HCT116 (cell line): ENCODE measurements around the gene ANKHD1. TPM values are rescaled to one million over a fixed set of nuclear protein-coding genes. Genes with fewer than 3 reads are reported as not detected.

Source experiments
- ATAC-seq: fragments of 200-7000 bp; cut with Tn5 transposase; 2 replicates; pipeline ENCODE4 v1.9.1; 2020; ENCODE audit warnings: mild to moderate bottlenecking, moderate library complexity
- BruUV-seq: library from RNA; stranded (reverse); fragments of 400-500 nt; replicated peaks from 2 replicates; lab custom pipeline; 2021; lab: Mats Ljungman, UMichigan
- CTCF ChIA-PET: fragments of 300-600 bp; sonication (Branson Sonifier 250); formaldehyde crosslinking; loops from one replicate; lab custom pipeline; 2021; ENCODE audit warnings: antibody characterized with exemption; lab: Charles Lee
- POLR2A ChIA-PET: fragments of 300-600, 350-600 bp; sonication (Branson Sonifier 250); formaldehyde crosslinking; loops from one replicate; lab custom pipeline; 2021; ENCODE audit warnings: antibody characterized with exemption; lab: Charles Lee
- RAD21 ChIA-PET, 2 experiments: fragments of 300-600 bp; sonication (Branson Sonifier 250); formaldehyde crosslinking; loops; one replicate each; lab custom pipeline; 2023; ENCODE audit warnings: low total read pairs in 2 of 2; ENCODE audit not compliant: uncharacterized antibody in 2 of 2, unreplicated experiment in 2 of 2, low non-redundant PET in 1 of 2; lab: Charles Lee
- DNase-seq: peaks from one replicate; pipeline ENCODE4 v3.0.0-alpha.2; 2010; ENCODE audit warnings: low read depth, low spot score
- H2AFZ ChIP-seq: fragments of 200-600 bp; shearing (Covaris generic), sonication (generic); 2 replicates; pipeline ENCODE4 v1.6.1; 2017; ENCODE audit warnings: low read depth, mixed run types, mixed read lengths, antibody characterized with exemption, low read length; ENCODE audit not compliant: poor library complexity, severe bottlenecking
- H3K27ac ChIP-seq: 2 replicates; pipeline ENCODE4 v1.5.1; 2012; ENCODE audit warnings: low read depth, low read length
- H3K27me3 ChIP-seq: fragments of 200-600 bp; sonication (generic); 2 replicates; pipeline ENCODE4 v1.6.1; 2016; ENCODE audit warnings: mixed run types, low read length, mixed read lengths; ENCODE audit not compliant: insufficient read depth
- H3K36me3 ChIP-seq, 2 experiments: fragments of 200-500 bp in 1 of 2; fragments of 200-600 bp in 1 of 2; sonication (Bioruptor generic) in 1 of 2; sonication (generic) in 1 of 2; 2 replicates each; pipeline versions ENCODE4 v1.5.1 to v1.6.1; 2014 to 2016; ENCODE audit warnings: low read length in 2 of 2, inconsistent platforms in 1 of 2, mixed read lengths in 1 of 2, mixed run types in 1 of 2; ENCODE audit not compliant: insufficient read depth in 2 of 2, control insufficient read depth in 1 of 2
- H3K4me1 ChIP-seq, 2 experiments: fragments of 200-600 bp in 1 of 2; sonication (generic) in 1 of 2; 2 replicates each; pipeline versions ENCODE4 v1.5.1 to v1.6.1; 2012 to 2017; ENCODE audit warnings: low read length in 2 of 2, inconsistent platforms in 1 of 2, mild to moderate bottlenecking in 1 of 2, mixed read lengths in 1 of 2, mixed run types in 1 of 2, moderate library complexity in 1 of 2; ENCODE audit not compliant: insufficient read depth in 2 of 2, control insufficient read depth in 1 of 2
- H3K4me2 ChIP-seq: fragments of 200-600 bp; sonication (generic); 2 replicates; pipeline ENCODE4 v1.6.1; 2017; ENCODE audit warnings: mixed run types, low read length, mixed read lengths
- H3K4me3 ChIP-seq, 2 experiments: fragments of 200-600 bp in 1 of 2; sonication (generic) in 1 of 2; replicated peaks in 1 of 2; 2 replicates each; pipeline ENCODE4 v1.5.1; 2011 to 2016; ENCODE audit warnings: low read length in 2 of 2, control low read depth in 1 of 2, low read depth in 1 of 2, mild to moderate bottlenecking in 1 of 2, mixed read lengths in 1 of 2, mixed run types in 1 of 2
- H3K79me2 ChIP-seq: fragments of 200-600 bp; sonication (generic); 2 replicates; pipeline ENCODE4 v1.6.1; 2017; ENCODE audit warnings: mild to moderate bottlenecking, mixed run types, low read length, moderate library complexity, mixed read lengths; ENCODE audit not compliant: insufficient read depth
- H3K9ac ChIP-seq: fragments of 200-600 bp; sonication (generic); 2 replicates; pipeline ENCODE4 v1.6.1; 2016; ENCODE audit warnings: low read length, mixed read lengths
- H3K9me2 ChIP-seq: fragments of 200-600 bp; sonication (generic), shearing (Covaris generic); 2 replicates; pipeline ENCODE4 v1.6.1; 2017; ENCODE audit warnings: mixed run types, mild to moderate bottlenecking, moderate library complexity; ENCODE audit not compliant: insufficient read depth
- H3K9me3 ChIP-seq, 2 experiments: fragments of 200-500 bp in 1 of 2; fragments of 200-600 bp in 1 of 2; sonication (Bioruptor generic) in 1 of 2; sonication (generic) in 1 of 2; 2 replicates each; pipeline ENCODE4 v1.6.1; 2014 to 2017; ENCODE audit warnings: low read length in 2 of 2, mixed read lengths in 2 of 2, inconsistent platforms in 1 of 2, low read depth in 1 of 2, mild to moderate bottlenecking in 1 of 2, mixed run types in 1 of 2, moderate library complexity in 1 of 2; ENCODE audit not compliant: control insufficient read depth in 1 of 2, insufficient read depth in 1 of 2
- H4K20me1 ChIP-seq: fragments of 200-600 bp; sonication (generic), shearing (Covaris generic); 2 replicates; pipeline ENCODE4 v1.6.1; 2017; ENCODE audit warnings: mixed run types, mild to moderate bottlenecking, moderate library complexity; ENCODE audit not compliant: insufficient read depth
- CBX3 ChIP-seq: IDR thresholded peaks from 2 replicates; pipeline ENCODE4 v1.6.1; 2012; ENCODE audit warnings: low read depth
- CTCF ChIP-seq, 3 experiments: fragments of 200-600 bp in 1 of 3; sonication (generic) in 1 of 3; IDR thresholded peaks in 2 of 3; conservative IDR thresholded peaks in 1 of 3; 2 replicates each; pipeline ENCODE4 v1.5.1; 2012 to 2017; ENCODE audit warnings: low read depth in 2 of 3, low read length in 2 of 3, antibody characterized with exemption in 1 of 3, borderline replicate concordance in 1 of 3, control low read depth in 1 of 3, mild to moderate bottlenecking in 1 of 3, mixed read lengths in 1 of 3, mixed run types in 1 of 3, moderate library complexity in 1 of 3; ENCODE audit not compliant: insufficient read depth in 1 of 3
- EGR1 ChIP-seq: IDR thresholded peaks from 2 replicates; pipeline ENCODE4 v1.6.1; 2012; ENCODE audit warnings: low read depth
- FOSL1 ChIP-seq: IDR thresholded peaks from 2 replicates; pipeline ENCODE4 v1.6.1; 2012; ENCODE audit warnings: low read depth
- JUND ChIP-seq: IDR thresholded peaks from 2 replicates; pipeline ENCODE4 v1.6.1; 2012
- POLR2A ChIP-seq: IDR thresholded peaks from 2 replicates; pipeline ENCODE4 v1.7.0; 2011; ENCODE audit warnings: borderline replicate concordance; ENCODE audit not compliant: insufficient read depth, insufficient read length; ENCODE audit errors: extremely low read depth
- POLR2AphosphoS5 ChIP-seq: IDR thresholded peaks from 2 replicates; pipeline ENCODE4 v1.6.1; 2011; ENCODE audit warnings: mild to moderate bottlenecking, low read depth, low read length, moderate library complexity
- RAD21 ChIP-seq: IDR thresholded peaks from 2 replicates; pipeline ENCODE4 v1.6.1; 2012; ENCODE audit warnings: low read depth, mild to moderate bottlenecking
- SP1 ChIP-seq: IDR thresholded peaks from 2 replicates; pipeline ENCODE4 v1.6.1; 2012; ENCODE audit warnings: low read depth
- YY1 ChIP-seq: IDR thresholded peaks from 2 replicates; pipeline ENCODE4 v1.6.1; 2011; ENCODE audit warnings: low read length, low read depth, moderate library complexity, mild to moderate bottlenecking; ENCODE audit not compliant: insufficient replicate concordance; ENCODE audit errors: extremely low read depth
- ZBTB33 ChIP-seq: IDR thresholded peaks from 2 replicates; pipeline ENCODE4 v1.6.1; 2011; ENCODE audit warnings: mild to moderate bottlenecking, low read length, moderate library complexity; ENCODE audit not compliant: insufficient replicate concordance; ENCODE audit errors: extremely low read depth
- ZFX ChIP-seq: fragments of 450-650 bp; IDR thresholded peaks from 2 replicates; pipeline ENCODE4 v1.6.1; 2017
- ZNF274 ChIP-seq: fragments of 200-500 bp; sonication (Bioruptor generic); IDR thresholded peaks from 2 replicates; pipeline ENCODE4 v1.6.1; 2014; ENCODE audit warnings: mild to moderate bottlenecking, low read depth, low read length, inconsistent platforms
- intact Hi-C: fragments of 100-400 bp; cut with micrococcal nuclease; formaldehyde crosslinking; loops from 2 replicates; pipeline ENCODE4 v1.10.0; 2022
- total RNA-seq: library from RNA; stranded (reverse); gene quantifications from one replicate; pipeline ENCODE4 v1.2.1, GENCODE V29; 2021; ENCODE audit not compliant: unreplicated experiment

The ANKHD1 gene
- total RNA-seq, 1 experiment from 2014 or later = 80.8 TPM

GRCh38 chr5:140383300-140383699 lies 18.3 kb upstream of the ANKHD1 start:
- H3K4me2 ChIP-seq = no peak overlapping the region
- TF ChIP-seq YY1 (no peak), POLR2AphosphoS5 (no peak), RAD21 (no peak), JUND (no peak), POLR2A (no peak), CBX3 (no peak), FOSL1 (no peak), CTCF (IDR thresholded peaks at IDR 0.05 in 2 of 3, conservative IDR thresholded peaks at IDR 0.05 in 1 of 3; ENCODE audit: borderline replicate concordance in 1 of 3, insufficient read depth in 1 of 3, low read depth in 2 of 3, low read length in 2 of 3) (no peak), SP1 (no peak), EGR1 (no peak), ZNF274 (no peak), ZBTB33 (no peak), ZFX (no peak)
- no peaks in the 10 kb centered on the region for H3K36me3 ChIP-seq
- H2AFZ ChIP-seq = no peak overlapping the region
- H3K9ac ChIP-seq = no peak overlapping the region
- H3K27me3 ChIP-seq = no peaks in the 10 kb centered on the region
- no TSS peak for BruUV-seq
- ATAC-seq (no peak), DNase-seq (no peak)
- ChIA-PET CTCF (interaction anchor here (2.2 to 2.5 kb wide), 2 partner anchors 10 to 25 kb away, joined by 5 to 15 read pairs; no protein-coding TSS in a partner anchor), RAD21 (interaction anchor here in 1 of 2 experiments (0.5 kb wide), 1 partner anchor 25 kb away, joined by 7 read pairs; no protein-coding TSS in a partner anchor), POLR2A (no interaction called here)
- H3K4me1 ChIP-seq = no peaks in the 10 kb centered on the region
- H3K27ac ChIP-seq = no peak overlapping the region
- intact Hi-C loops = no loop called here
- no peaks in the 10 kb centered on the region for H3K9me2 ChIP-seq
- no peaks in the 10 kb centered on the region for H4K20me1 ChIP-seq
- no peak overlapping the region for H3K4me3 ChIP-seq
- no peaks in the 10 kb centered on the region for H3K9me3 ChIP-seq
- H3K79me2 ChIP-seq = no peaks in the 10 kb centered on the region
